ENCODE measurements around the gene KCTD10. TPM values are rescaled to one million over a fixed set of nuclear protein-coding genes. Genes with fewer than 3 reads are reported as not detected.

The KCTD10 gene, protein sequence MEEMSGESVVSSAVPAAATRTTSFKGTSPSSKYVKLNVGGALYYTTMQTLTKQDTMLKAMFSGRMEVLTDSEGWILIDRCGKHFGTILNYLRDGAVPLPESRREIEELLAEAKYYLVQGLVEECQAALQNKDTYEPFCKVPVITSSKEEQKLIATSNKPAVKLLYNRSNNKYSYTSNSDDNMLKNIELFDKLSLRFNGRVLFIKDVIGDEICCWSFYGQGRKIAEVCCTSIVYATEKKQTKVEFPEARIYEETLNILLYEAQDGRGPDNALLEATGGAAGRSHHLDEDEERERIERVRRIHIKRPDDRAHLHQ
- polyA plus RNA-seq = 100 to 1,000 TPM in 2 of 3 donors, 10 to 100 TPM in 1; 59.7 to 204 (median 127) TPM

DNA sequence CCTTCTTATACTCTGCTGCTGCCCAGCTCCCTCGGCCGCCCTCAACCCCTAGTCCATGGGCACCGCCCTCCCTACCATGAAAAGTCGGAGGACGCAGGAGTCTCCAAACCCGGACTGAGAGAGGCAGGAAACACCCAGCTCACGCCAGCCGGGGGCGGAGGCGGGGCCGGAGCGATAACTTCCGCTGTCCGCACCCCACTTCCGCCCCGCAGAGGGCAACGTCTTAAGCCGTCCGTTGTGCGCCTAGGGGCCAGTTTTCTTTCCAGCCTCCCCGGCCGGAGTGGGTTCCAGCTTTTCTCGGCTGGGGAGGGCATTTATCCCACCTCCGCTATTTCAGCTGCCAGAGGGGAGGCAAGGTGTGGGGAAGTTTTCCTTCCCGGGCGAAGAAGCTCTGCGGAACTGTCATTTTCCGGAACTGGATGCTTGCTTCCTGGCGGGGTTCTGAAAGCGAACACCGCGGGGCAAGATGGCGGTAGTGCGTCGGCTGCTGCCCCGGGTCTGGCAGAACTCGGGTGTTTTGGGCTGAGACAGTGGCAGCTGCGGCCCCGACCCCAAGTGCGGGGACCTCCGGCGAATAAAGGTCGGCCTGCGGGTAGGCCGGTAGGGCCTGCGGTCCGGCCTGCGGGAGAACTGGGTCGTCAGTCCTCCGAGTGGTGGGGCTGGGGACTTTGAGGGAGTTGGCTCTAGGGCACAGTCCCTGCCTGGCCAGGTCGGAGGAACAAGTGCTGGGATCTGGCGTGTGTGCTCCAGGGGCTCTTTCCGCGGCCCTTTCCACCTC is at the start of gene KCTD10, which contains the start of gene UBE3B:
Gene KCTD10, minus strand, starts transcription at position 116 of the 778 bp plus-strand sequence. Its CDS starts 38 bp downstream, at position 78.
Gene UBE3B, plus strand, starts transcription at position 450 of the 778 bp plus-strand sequence. CDS start 5,918 bp downstream, outside the sequence.
- H3K4me1 Mint-ChIP-seq = peaks cover 58 to 68% of the 10 kb centered on the region in 2 donors

DNA sequence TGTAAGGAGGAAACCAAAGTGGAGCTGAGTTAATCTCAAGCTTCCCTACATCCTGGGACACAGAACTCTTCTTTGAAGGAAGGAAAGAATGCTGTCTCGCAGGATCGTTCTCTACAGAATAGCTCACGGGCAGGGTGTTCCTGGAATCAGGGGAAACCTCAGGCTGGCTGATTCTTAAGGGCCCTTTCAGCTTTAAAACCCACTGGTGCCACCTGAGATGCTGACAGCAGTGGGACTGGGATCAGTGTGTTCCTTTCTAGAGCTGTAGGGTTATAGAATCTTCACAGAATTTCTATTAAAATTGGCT is 48.1 kb upstream of the KCTD10 start:
- no peak overlapping the region for H3K27ac Mint-ChIP-seq

More for the DNA sequence above, at the start of gene KCTD10, which contains the start of gene UBE3B:
- Mint-ChIP-seq H3K27me3 (ENCODE audit: low read depth in 3 of 3) (peaks cover 8 to 12% (median 10%) of the 10 kb centered on the region in 3 donors), H3K4me3 (peak within 1 kb of the TSS; percentile 90 to 97 (median 94)), H3K36me3 (no peaks in the 10 kb centered on the region), H3K27ac (peak within 1 kb of the TSS; percentile 93 to 100 (median 99)), H3K9me3 (no peaks in the 10 kb centered on the region)
- DNase-seq = peak; percentile 88 to 91 (median 91)

DNA sequence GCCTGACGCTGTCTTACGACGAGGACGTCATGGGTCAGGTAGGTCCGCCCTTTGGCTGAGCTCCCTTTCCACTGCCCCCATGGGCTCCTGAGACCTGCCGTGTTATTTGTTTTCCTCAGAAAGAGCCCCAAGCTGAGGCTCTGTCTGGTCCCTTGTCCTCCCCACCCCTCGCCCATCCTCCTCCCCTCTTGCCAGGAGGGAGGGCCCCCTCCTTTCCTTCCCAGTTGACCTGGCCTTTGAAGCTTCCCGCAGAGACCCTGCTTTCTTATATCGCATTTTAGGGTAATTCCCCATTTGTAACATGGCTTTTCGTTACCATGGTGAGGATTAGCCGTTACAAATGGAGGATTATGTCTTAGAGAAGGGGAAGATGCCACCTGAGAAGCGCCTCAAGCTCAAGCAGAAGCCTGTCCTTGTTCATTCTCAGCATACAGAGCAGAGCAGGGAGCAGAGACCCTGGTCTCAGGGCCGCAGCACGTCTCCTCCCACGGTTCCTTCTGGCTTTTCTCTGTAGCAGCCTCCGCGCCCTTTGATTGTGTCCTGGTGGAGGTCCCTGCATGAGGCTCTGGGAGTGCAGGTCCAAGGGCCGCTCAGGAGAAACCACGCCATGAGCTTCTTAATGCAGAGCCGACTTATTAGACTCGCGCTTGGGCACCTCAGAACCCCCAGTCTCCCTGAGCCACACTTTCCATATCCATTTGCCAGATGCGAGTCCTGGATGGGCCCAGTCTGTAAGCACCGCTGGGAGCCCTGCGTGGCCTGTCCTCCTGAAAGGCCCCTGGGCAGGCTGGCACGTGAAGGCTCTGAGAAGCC is 47.6 kb upstream of the KCTD10 start:
- peaks cover 13 to 49% (median 24%) of the 10 kb centered on the region in 3 donors for H3K36me3 Mint-ChIP-seq
- DNase-seq = no peak
- H3K27ac Mint-ChIP-seq = no peak overlapping the region
- peaks cover 0 to 2% (median 0%) of the 10 kb centered on the region in 3 donors for H3K27me3 Mint-ChIP-seq (ENCODE audit: low read depth in 3 of 3)
- no peak overlapping the region for H3K4me3 Mint-ChIP-seq
- no peaks in the 10 kb centered on the region for H3K4me1 Mint-ChIP-seq
- no peaks in the 10 kb centered on the region for H3K9me3 Mint-ChIP-seq

More for the DNA sequence above, 48.1 kb upstream of the KCTD10 start:
- H3K9me3 Mint-ChIP-seq = no peaks in the 10 kb centered on the region
- H3K36me3 Mint-ChIP-seq = peaks cover 16 to 50% (median 18%) of the 10 kb centered on the region in 3 donors
- H3K4me1 Mint-ChIP-seq = no peaks in the 10 kb centered on the region
- DNase-seq = no peak
- H3K4me3 Mint-ChIP-seq = no peak overlapping the region
- no peaks in the 10 kb centered on the region for H3K27me3 Mint-ChIP-seq (ENCODE audit: low read depth in 3 of 3)

DNA sequence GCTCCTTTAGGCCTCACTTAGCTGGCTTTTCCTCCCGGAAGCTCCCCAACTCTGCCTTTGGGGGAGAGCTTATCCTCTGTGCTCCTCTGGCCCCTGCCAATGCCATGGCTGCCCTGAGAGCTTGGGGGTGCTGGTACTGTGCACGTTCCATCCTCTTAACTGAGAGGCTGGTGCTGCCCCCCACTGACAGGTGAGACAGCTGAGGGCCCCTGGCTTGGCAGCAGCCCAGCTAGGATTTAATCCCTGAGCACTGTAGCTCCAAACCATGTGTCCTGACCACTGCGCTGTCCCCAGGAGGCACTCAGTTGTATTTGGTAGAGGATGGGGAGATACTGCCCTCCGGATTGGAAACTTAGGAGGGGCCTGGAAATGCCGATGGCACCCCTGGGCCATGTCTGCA is 46.4 kb upstream of the KCTD10 start:
- H3K27me3 Mint-ChIP-seq (ENCODE audit: low read depth in 3 of 3) = peaks cover 0 to 3% (median 0%) of the 10 kb centered on the region in 3 donors
- no peak for DNase-seq
- H3K27ac Mint-ChIP-seq = no peak overlapping the region
- H3K9me3 Mint-ChIP-seq = no peaks in the 10 kb centered on the region
- H3K4me3 Mint-ChIP-seq = no peak overlapping the region
- H3K36me3 Mint-ChIP-seq = peaks cover 18 to 53% (median 30%) of the 10 kb centered on the region in 3 donors
- H3K4me1 Mint-ChIP-seq = peaks cover 3 to 6% of the 10 kb centered on the region in 2 donors

DNA sequence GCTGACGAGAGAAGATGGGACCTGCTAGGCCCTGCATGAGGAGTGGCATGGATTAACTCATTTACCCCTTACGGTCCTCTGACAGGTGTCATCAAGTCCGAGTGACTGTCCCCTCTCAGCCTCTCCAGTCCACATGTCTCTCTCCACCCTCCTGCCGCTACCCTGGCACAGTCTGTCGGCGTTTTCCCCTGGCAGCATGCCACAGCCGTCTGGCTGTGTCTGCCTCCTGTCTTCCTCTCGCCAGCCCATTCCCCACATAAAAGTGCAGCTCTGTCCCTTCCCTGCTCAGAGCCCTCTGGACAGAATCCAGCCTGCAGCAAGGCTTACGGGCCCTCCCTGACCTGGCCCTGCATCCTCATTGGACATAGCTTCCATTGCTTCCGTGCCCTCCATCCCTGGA is 46.0 kb upstream of the KCTD10 start:
- no peaks in the 10 kb centered on the region for H3K9me3 Mint-ChIP-seq
- no peak for DNase-seq
- H3K4me3 Mint-ChIP-seq = no peak overlapping the region
- peaks cover 0 to 3% (median 0%) of the 10 kb centered on the region in 3 donors for H3K27me3 Mint-ChIP-seq (ENCODE audit: low read depth in 3 of 3)
- H3K27ac Mint-ChIP-seq = peak overlapping the region in 1 of 6 donors; percentile 71
- peaks cover 22 to 58% (median 34%) of the 10 kb centered on the region in 3 donors for H3K36me3 Mint-ChIP-seq
- peaks cover 3 to 7% of the 10 kb centered on the region in 2 donors for H3K4me1 Mint-ChIP-seq

DNA sequence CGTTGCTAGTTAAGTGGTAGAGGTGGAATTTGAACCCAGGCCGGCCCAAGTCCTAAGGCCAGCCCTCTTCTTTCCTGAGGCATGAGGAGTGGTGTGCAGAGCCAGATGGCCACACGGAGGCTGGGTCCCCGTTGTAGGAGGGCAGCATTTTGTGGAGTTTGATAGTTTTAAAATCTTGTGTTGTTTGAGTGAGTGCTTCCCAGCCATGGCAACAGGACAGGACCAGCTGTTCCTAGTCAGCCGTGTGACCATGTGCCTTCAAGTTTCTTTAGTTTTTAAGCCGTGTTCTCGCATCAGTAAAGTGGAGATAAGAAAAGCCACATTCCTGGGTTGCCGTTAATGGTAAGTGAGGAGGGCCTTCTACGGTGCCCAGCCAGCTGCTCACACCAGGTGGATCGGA is 44.7 kb upstream of the KCTD10 start:
- H3K4me1 Mint-ChIP-seq = peaks cover 3 to 7% of the 10 kb centered on the region in 2 donors
- no peak for DNase-seq
- H3K9me3 Mint-ChIP-seq = no peaks in the 10 kb centered on the region
- no peak overlapping the region for H3K27ac Mint-ChIP-seq
- no peak overlapping the region for H3K4me3 Mint-ChIP-seq
- peaks cover 27 to 62% (median 31%) of the 10 kb centered on the region in 3 donors for H3K36me3 Mint-ChIP-seq
- peaks cover 0 to 5% (median 0%) of the 10 kb centered on the region in 3 donors for H3K27me3 Mint-ChIP-seq (ENCODE audit: low read depth in 3 of 3)

DNA sequence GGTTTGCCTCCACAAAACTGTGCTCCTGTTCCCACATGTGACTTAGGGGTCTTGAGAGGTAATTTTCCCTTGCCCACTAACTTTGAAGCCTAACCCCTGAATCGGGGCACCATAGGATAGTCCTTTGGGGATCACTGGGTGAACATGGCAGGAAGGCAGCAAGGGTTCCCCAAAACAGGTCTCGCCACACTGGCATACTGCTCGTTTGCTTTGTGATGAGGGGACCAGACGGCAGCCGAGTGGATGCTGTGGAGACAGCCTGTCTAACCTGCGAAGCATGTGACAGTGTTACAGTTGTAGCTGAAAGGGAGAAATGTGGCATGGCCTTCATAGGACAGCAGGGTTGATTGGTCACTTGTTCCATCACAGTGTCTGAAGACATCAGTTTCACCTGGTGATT is 42.7 kb upstream of the KCTD10 start:
- peaks cover 0 to 5% (median 0%) of the 10 kb centered on the region in 3 donors for H3K27me3 Mint-ChIP-seq (ENCODE audit: low read depth in 3 of 3)
- H3K4me1 Mint-ChIP-seq = peaks cover 3 to 7% of the 10 kb centered on the region in 2 donors
- no peaks in the 10 kb centered on the region for H3K9me3 Mint-ChIP-seq
- peaks cover 29 to 66% (median 33%) of the 10 kb centered on the region in 3 donors for H3K36me3 Mint-ChIP-seq
- no peak overlapping the region for H3K27ac Mint-ChIP-seq
- DNase-seq = no peak
- no peak overlapping the region for H3K4me3 Mint-ChIP-seq

DNA sequence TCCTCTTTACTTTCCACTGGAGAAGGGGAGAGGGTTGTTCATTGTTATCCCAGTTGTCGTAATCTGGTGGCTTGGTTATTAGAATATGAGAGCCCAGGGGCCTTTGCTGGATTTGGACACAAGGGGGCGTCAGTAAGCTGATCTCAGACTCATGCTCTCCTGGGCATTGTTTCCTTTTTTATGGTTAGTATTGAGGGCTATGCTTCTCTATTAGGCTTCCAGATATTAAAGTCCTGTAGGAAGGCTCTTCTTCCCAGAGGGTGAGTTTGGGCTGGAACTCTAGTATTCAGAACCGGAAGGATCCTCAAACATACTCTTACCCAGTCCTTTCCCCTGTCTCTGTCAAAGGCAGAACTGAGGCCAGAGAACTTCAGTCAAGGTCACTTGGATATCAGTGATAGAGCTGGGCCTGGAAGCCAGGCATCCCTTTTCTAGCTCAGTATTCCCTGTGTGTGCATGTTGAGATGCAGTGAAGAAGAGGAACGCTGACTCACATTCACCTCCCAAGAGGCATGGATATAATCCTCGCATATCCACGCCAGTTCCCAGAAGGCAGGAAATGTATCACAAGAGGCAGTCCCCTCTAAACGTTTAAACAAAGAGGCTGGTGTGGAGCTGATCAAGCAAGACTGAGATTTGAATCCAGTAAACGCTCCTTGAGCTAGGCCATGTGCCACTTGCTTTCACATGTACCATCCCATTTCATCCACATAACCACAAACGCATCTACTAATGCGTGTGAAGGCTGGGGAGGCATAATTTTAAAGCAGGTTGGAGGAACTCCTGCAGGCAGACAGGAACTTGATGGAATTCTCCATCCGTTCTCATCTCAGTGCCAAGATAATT is 41.9 kb upstream of the KCTD10 start:
- Mint-ChIP-seq H3K36me3 (peaks cover 33 to 72% (median 33%) of the 10 kb centered on the region in 3 donors), H3K9me3 (no peaks in the 10 kb centered on the region), H3K27me3 (ENCODE audit: low read depth in 3 of 3) (peaks cover 0 to 5% (median 0%) of the 10 kb centered on the region in 3 donors), H3K27ac (peak overlapping the region in 3 of 6 donors; percentile 32 to 59 (median 57)), H3K4me1 (peaks cover 3 to 7% of the 10 kb centered on the region in 2 donors), H3K4me3 (no peak overlapping the region)
- peak; percentile 44 to 63 (median 56) for DNase-seq

DNA sequence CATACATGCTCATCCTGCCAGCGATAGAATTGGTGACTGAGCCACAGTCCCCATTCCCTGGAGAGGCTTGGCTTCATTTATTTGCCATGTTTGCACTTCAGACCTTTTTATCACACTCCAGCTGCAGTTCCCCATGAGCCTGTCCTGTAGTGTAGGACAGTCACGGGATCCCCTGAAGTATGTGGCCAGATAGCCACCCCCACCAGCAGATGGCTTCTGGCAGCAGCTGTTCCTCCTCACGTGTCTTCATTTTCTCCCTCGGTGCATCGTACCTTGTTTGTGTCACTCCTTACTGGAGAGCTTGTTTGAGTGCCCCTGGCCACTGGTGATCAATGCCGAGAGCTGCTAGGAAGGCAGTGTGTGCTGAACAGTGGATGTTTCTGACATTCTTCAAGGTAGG is 40.5 kb upstream of the KCTD10 start:
- Mint-ChIP-seq H3K4me1 (peaks cover 3 to 7% of the 10 kb centered on the region in 2 donors), H3K9me3 (no peaks in the 10 kb centered on the region), H3K4me3 (no peak overlapping the region), H3K27ac (no peak overlapping the region), H3K36me3 (peaks cover 31 to 73% (median 42%) of the 10 kb centered on the region in 3 donors), H3K27me3 (ENCODE audit: low read depth in 3 of 3) (peaks cover 0 to 5% (median 0%) of the 10 kb centered on the region in 3 donors)
- no peak for DNase-seq

DNA sequence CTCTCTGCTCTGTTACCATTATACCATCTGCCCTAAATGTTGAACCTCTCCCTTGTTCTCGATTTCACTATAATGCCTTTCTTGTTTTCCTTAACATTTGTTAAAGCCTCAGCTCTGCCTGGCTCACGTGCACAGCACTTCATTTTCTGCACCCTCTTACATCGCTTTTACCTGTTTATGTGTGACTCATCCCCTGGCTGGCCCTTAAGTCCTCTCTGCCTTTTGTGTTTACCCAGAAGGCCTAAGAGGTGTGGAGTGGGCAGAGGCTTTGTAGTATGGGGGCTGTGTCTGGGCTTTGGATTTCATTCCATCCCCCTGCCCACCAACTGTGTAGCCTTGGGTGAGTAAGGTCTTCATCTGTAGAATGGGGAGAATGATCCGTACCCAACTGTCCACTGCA is 36.9 kb upstream of the KCTD10 start:
- H3K27me3 Mint-ChIP-seq (ENCODE audit: low read depth in 3 of 3) = peaks cover 0 to 2% (median 0%) of the 10 kb centered on the region in 3 donors
- peaks cover 30 to 80% (median 47%) of the 10 kb centered on the region in 3 donors for H3K36me3 Mint-ChIP-seq
- DNase-seq = no peak
- H3K27ac Mint-ChIP-seq = no peak overlapping the region
- no peaks in the 10 kb centered on the region for H3K9me3 Mint-ChIP-seq
- peaks cover 3 to 5% of the 10 kb centered on the region in 2 donors for H3K4me1 Mint-ChIP-seq
- H3K4me3 Mint-ChIP-seq = no peak overlapping the region

DNA sequence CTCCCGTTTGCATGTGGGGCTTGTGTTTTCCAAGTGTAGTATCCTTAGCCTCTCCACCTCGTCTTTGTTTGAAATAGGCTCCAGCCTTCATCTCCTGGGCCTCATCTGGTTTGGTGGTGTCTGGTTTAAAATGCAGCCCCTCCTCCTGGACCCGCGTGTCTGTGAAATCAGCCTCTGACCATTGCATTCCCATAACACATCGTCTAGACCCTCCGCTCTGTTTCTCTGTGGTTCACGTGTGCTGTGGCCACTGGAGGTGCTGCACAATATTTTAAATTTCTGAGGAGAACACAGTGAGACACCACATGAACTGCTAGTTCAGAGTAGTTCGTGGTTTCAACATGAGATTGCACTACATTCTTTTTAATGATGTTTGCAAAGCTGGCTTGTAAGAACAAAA is 36.0 kb upstream of the KCTD10 start:
- Mint-ChIP-seq H3K4me1 (no peaks in the 10 kb centered on the region), H3K27me3 (ENCODE audit: low read depth in 3 of 3) (peaks cover 0 to 2% (median 0%) of the 10 kb centered on the region in 3 donors), H3K36me3 (peaks cover 29 to 78% (median 45%) of the 10 kb centered on the region in 3 donors), H3K9me3 (no peaks in the 10 kb centered on the region), H3K27ac (peak overlapping the region in 3 of 6 donors; percentile 35 to 44 (median 36)), H3K4me3 (no peak overlapping the region)
- no peak for DNase-seq

DNA sequence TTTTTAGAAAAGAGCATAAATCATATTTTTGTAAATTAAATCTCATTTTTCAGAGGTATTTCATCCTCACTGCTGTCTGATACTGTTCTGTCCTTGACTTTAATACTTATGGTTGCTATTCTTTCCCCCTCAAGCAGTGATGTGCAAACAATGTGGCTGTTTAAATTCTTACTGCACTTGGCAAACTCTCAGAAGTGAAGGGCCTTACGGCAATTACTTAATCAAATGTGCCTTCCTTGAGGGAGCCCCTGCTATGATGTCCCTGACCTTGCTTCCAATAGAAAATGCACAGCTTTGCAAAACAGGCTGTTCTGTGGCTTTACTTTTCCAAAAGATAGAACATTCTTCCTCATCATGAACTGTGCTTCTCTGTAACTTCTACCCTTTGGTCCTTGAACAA is 35.5 kb upstream of the KCTD10 start:
- no peak for DNase-seq
- H3K4me3 Mint-ChIP-seq = no peak overlapping the region

More for the DNA sequence above, 35.5 kb upstream of the KCTD10 start:
- Mint-ChIP-seq H3K27ac (peak overlapping the region in 2 of 6 donors; percentile 36 to 44), H3K4me1 (no peaks in the 10 kb centered on the region), H3K36me3 (peaks cover 29 to 74% (median 41%) of the 10 kb centered on the region in 3 donors), H3K27me3 (ENCODE audit: low read depth in 3 of 3) (peaks cover 0 to 2% (median 0%) of the 10 kb centered on the region in 3 donors), H3K9me3 (no peaks in the 10 kb centered on the region)
